Eye (tissue), 1 donor: ENCODE results near the gene LY6G6D.

ENCODE experiments used
- DNase-seq: peaks from one replicate; pipeline ENCODE4 v3.0.0-alpha.2; 2015

The LY6G6D gene

DNA sequence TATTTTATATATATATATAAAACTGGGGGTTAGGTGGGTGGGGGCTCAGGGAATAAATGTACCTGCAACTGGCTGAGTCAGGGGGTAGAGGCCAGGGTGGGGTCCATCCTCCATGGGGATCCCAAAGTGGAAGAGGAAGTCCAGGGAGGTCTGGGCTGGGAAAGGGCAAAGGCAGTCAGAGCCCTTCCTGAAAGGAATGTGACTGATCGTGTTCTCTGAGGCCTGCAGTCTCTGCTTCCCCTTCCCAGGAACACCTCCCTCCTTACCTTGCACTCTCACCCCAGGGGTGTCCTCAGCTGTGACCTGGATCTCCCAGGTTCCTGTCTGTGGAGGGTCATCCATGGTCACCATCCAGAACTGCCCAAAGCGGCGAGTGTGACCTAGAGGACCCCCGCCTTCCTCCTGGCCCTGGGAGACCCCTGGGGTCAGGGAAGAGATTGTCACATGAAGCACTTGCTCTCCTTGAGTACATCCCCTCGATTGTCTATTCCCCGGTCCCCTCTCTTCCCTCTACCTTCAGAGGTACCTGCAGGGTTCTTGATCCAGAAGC is 52.0 kb downstream of the LY6G6D start:
- no peak for DNase-seq
